UCSD-AML1 (cell line): ENCODE data around the gene PSMB10.

Source experiments
- DNase-seq: peaks from one replicate; lab custom pipeline; 2025; ENCODE audit not compliant: unreplicated experiment; lab: John Stamatoyannopoulos, UW

The PSMB10 gene

DNA sequence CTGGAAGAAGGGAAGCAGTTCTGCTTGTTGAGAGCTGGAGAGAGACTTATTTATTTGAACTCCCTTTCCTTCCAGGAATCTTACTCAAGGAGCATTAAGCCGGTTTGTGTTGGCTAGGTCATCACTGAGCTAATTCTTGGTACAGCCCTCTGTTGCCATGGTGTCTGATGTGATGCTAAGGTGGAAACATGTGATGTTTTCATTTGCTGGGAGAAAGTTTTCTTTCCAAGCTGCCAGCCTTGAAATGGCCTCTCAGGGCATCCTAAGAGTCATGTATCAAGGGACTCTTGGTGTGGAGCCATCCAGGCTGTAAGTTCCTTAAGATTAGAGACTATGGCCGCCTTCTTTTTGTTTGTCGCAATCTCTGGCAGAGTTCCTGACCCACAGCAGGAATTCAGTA, 39.4 kb downstream of the PSMB10 start:
- DNase-seq, result no peak

- no peak for DNase-seq
Observed at GRCh38 chr16:67893743-67894399, 42.8 kb downstream of the PSMB10 start.

DNA sequence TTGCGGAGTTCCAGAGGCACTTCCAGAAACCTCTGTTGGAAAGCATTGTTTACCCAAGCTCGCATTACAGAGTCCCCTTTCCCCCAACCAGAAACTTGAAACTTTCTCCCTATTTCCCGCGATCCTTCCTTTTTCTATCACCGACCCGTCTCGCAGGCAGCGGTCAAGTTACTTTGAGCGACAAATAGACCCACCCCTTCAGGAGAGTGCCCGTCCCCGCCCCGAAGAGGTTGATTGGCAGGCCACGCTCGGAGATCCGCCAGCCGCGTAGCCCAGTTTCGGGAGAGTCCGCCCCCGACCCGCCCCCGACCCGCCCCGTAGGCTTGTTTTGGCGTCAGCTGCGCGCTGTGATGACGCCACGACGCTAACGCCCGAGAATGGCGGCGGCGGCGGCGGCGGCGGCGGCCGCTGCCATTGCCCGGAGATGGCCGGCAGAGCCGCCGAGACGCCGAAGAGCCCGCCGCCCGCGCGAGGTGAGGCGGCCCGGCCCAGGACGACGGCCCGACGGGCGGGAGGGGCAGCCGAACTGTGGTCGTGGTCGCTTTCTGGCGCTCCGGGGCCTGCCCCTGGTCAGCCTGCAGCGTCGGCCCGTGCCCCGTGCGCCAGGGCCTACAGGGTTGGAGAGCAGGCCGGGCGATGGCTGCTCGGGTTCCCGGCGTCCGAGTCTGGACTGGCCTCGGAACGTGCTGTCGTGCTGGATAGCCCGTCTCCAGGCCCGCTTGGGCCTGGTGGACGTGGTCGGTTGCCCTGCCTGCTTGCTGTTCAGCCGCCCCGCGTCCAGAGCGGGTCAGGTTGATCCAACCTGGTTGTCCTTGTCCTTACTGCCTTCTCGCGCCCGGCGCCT, 43.5 kb downstream of the PSMB10 start, which contains the start of gene PSKH1:
Gene PSKH1, plus strand, starts transcription at position 356 of the 844 bp plus-strand sequence. CDS start 15,496 bp downstream, outside the sequence.
- DNase-seq, result peak; percentile 96

DNA sequence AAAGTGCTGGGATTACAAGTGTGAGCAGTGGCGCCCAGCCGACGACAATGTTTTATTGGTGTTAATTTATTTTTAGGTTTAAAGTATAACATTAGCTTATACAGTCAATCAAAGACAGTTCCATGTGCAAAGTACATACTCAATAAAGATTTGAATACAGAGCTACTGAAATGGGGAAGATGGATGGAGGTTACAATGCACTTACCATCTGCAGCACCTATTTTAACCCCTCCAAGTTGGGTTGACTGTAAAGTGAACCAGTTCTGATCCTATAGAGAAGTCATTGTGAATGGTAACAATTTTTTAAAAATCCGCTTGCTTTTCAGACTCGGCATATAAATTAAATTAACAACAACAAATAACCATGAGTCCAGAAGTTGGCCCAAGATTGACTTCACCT, 44.3 kb downstream of the PSMB10 start:
- DNase-seq, result no peak

DNA sequence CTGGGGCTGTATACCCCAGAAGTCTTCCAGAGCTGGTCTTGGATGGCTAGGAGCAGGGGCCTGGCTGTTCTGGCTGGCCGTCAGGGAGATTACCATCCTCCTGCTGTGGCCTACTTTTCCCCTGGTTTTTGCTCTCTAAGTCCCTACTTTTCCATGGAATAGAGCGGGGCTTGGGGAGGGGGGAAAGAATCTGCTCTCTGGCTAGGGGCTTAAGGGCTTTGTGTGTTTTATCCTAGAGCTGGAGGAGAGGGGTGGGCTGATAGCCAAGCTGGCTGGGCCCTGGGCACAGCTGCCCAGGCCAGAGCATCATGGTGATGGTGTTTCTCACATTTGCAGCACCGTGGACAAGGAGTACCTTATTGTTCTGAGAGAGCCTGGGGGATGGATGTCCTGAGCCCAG, 48.3 kb downstream of the PSMB10 start:
- no peak for DNase-seq

- DNase-seq, result no peak
Observed at GRCh38 chr16:67886387-67886786, 50.3 kb downstream of the PSMB10 start.

DNA sequence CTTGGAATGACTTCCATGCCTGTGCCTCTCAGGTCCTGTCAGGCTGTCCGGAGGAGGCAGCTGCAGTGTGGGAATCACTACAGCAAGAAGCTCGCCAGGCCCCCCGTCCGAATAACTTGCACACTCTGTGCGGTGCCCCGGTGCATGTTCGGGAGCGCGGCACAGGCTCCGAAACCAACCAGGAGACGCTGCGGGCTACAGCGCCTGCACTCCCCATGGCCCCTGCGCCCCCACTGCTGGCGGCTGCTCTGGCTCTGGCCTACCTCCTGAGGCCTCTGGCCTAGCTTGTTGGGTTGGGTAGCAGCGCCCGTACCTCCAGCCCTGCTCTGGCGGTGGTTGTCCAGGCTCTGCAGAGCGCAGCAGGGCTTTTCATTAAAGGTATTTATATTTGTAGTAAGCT, 50.7 kb downstream of the PSMB10 start:
- DNase-seq, result no peak

DNA sequence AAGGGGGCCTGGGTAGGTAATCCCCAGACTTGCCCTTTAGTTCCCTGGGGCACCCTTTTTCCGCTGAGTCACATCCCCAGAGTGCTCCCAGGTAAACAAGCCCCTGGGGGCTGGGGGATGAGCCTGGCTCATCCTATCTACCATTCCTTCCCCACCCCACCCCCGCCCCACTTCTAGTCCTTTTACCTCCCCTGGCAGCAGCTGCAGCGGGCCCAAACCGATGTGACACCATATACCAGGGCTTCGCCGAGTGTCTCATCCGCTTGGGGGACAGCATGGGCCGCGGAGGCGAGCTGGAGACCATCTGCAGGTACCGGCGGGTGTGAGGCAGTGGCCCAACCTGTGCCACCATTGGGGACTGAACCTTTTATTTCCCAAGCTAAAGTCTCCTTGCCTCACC, 51.1 kb downstream of the PSMB10 start:
- no peak for DNase-seq

DNA sequence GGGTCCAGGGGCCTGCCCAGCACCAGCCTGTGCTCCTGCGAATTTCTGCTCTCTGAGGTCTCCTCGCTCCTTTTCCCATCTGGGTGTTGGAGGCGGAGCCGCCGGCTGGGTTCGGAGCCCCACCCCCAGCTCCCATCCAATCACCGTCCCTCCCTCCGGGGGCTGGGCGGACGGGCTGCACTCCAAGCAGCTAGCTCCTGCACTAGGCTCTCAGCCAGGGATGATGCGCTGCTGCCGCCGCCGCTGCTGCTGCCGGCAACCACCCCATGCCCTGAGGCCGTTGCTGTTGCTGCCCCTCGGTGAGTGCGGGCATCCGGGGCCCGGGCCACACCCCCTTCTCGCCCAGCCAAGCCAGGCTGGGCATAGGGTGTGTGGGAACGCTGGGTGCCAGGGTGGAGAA, 52.0 kb downstream of the PSMB10 start, which contains the start of gene NRN1L:
Gene NRN1L, plus strand, starts transcription at position 202 of the 400 bp plus-strand sequence. Its CDS starts 19 bp downstream, at position 221.
- DNase-seq, result no peak
